Testis (tissue), 2 donors: Measurements from ENCODE around the gene YTHDC1.

ENCODE experiments used
- CTCF ChIP-seq, 3 experiments: fragments of 450-650 bp in 2 of 3; fragments of 200-600 bp in 1 of 3; sonication (generic) in 1 of 3; IDR thresholded peaks; one replicate each; pipeline ENCODE4 v1.5.1; 2016 to 2019; ENCODE audit warnings: antibody characterized with exemption in 3 of 3, mild to moderate bottlenecking in 2 of 3, moderate library complexity in 1 of 3
- POLR2A ChIP-seq: fragments of 450-650 bp; IDR thresholded peaks from one replicate; pipeline ENCODE4 v1.6.1; 2017; ENCODE audit warnings: antibody characterized with exemption, mild to moderate bottlenecking, moderate library complexity

- TF ChIP-seq CTCF (IDR thresholded peaks at IDR 0.05), result no peak
- no peak for TF ChIP-seq POLR2A
These were observed 35.4 kb upstream of the YTHDC1 start for GRCh38 chr4:68385267-68385666.
